ENCODE data around the gene C6orf120.
A peak's percentile ranks its signal among the peaks of the same experiment; 100 is the strongest.

C6orf120 gene

GRCh38 chr6:169701954-169702839, at the start of gene C6orf120, which contains the start of gene WDR27:
Gene C6orf120, plus strand, starts transcription at chr6:169702126. Its CDS starts 334 bp downstream, at chr6:169702460.
Gene WDR27, minus strand, starts transcription at chr6:169702029. Its CDS starts 13,024 bp downstream, at chr6:169689005.
- peak within 1 kb of the TSS; percentile 79 for H3K4me3 ChIP-seq (replicated peaks; ENCODE audit: low read depth, low read length)
- TF ChIP-seq CTCF (IDR thresholded peaks at IDR 0.05; ENCODE audit: low read depth, low read length, missing control alignments), result no peak
- peak; percentile 84 for DNase-seq (ENCODE audit: extremely low read depth, low read depth)

- no peak overlapping the region for H3K4me3 ChIP-seq (replicated peaks; ENCODE audit: low read depth, low read length)
- TF ChIP-seq CTCF (IDR thresholded peaks at IDR 0.05; ENCODE audit: low read depth, low read length, missing control alignments), result no peak
- DNase-seq (ENCODE audit: extremely low read depth, low read depth), result no peak
Measured at GRCh38 chr6:169652896-169653295, 49.0 kb upstream of the C6orf120 start.

- no peak for DNase-seq (ENCODE audit: extremely low read depth, low read depth)
- H3K4me3 ChIP-seq (replicated peaks; ENCODE audit: low read depth, low read length), result no peak overlapping the region
- TF ChIP-seq CTCF (IDR thresholded peaks at IDR 0.05; ENCODE audit: low read depth, low read length, missing control alignments), result no peak
Measured at GRCh38 chr6:169653691-169654090, 48.2 kb upstream of the C6orf120 start.

GRCh38 chr6:169654598-169655391, 47.1 kb upstream of the C6orf120 start:
- H3K4me3 ChIP-seq (replicated peaks; ENCODE audit: low read depth, low read length), result no peak overlapping the region
- DNase-seq (ENCODE audit: extremely low read depth, low read depth), result no peak
- no peak for TF ChIP-seq CTCF (IDR thresholded peaks at IDR 0.05; ENCODE audit: low read depth, low read length, missing control alignments)

- no peak for TF ChIP-seq CTCF (IDR thresholded peaks at IDR 0.05; ENCODE audit: low read depth, low read length, missing control alignments)
- DNase-seq (ENCODE audit: extremely low read depth, low read depth), result no peak
- H3K4me3 ChIP-seq (replicated peaks; ENCODE audit: low read depth, low read length), result no peak overlapping the region
Measured at GRCh38 chr6:169656546-169657283, 45.2 kb upstream of the C6orf120 start.

GRCh38 chr6:169657284-169657610, 44.7 kb upstream of the C6orf120 start:
- DNase-seq (ENCODE audit: extremely low read depth, low read depth), result no peak
- no peak for TF ChIP-seq CTCF (IDR thresholded peaks at IDR 0.05; ENCODE audit: low read depth, low read length, missing control alignments)
- H3K4me3 ChIP-seq (replicated peaks; ENCODE audit: low read depth, low read length), result no peak overlapping the region
